ENCODE measurements around the gene PAGR1. TPM values are rescaled to one million over a fixed set of nuclear protein-coding genes. Genes with fewer than 3 reads are reported as not detected.
"Not testable (repeated sequence)": the region's sequence is repeated elsewhere in the genome, so short reads cannot be mapped to it uniquely, and the experiment has no call there.

The PAGR1 gene
- total RNA-seq, 1 donor from 2014 or later = 29.1 TPM

DNA sequence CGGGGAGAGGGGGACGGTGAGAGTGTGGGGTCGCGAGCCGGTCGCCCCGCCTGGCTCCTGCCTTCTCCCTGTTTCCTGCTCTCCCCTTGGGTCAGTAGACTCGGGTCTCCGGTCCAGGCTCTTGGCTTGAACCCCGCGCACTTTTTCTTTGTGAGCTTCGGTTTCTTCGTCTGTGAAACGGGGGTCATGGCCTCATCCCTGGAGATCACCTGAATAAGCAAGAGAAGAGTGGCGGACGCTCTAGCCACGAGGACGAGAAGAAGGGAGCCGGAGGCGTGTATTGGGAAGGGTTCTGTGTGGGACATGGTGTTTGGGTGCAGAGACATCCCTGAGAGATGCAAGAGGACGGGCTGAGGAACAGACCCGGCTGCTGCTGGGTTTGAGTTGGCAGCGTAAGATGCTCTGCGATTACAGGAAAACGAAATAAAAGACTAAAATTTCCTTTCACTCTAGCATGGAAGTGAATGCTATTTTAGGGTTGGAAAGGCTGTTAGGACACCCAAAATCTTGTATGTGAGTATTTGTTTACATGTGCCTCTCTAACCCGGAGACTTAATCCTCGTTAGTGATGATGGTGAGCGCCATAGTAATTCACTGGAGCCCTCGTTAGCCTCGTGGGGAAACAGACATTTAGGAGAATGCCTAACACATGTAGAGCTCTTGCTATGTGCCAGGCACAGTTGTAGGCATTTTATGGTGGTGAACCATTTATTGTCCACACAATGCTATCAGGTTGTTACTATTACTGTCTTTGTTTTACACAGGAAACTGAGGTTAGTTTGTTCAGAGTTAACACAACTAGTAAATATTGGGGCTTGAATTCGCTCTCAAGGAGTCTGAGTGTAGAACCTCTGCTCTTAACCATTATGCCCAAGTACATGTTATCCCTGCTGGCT is 24.8 kb upstream of the PAGR1 start:
- Mint-ChIP-seq H3K27ac (ENCODE audit: unreplicated experiment) (peak overlapping the region; percentile 97), H3K4me1 (ENCODE audit: unreplicated experiment) (peaks cover 28% of the 10 kb centered on the region)

DNA sequence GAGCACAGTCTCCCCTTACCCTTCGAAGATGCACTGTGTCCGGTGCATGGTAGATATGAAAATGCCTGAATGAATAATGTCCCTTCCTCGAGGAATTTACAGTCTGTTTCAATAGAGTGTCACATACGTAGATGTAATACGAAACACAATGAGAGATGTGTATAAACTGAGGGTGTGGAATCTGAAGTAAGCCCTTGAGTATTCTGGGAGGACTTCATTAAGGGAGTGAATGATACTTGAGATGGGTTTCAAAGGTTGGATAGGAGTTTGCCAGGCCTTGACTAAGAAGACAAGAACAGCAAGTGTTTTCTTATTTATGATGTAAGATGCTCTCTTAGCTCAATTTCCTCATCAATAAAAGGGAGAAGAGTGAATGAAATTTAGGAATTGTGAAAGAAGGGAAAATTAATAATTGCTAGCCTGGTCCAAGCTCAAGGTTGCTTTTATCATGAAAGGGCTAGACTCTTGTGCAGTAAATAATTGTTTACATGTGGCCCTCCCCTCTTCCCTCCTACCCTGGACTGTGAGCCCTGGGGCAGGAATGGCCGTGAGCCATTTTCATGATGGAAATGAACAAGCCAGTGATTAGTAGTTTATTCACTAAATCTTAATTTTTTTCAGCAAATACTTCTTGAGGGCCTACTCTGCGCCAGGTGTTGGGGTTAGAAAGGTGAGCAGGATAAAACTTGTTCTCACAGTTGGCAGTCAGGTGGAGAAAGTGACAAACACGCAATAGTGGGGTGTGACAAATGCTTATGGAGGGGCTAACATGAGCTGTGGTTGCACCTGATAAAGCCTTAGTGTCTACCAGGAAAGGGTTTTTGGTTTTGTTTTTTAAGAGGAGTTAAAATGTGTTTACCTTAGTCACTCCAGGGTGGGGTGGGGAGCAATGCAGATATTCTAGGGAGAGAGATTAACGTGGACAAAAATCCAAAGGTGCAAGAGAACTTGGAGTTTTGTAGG is 23.8 kb upstream of the PAGR1 start:
- no peak for DNase-seq (ENCODE audit: extremely low spot score, unreplicated experiment)
- Mint-ChIP-seq H3K9me3 (ENCODE audit: unreplicated experiment) (no peaks in the 10 kb centered on the region), H3K36me3 (ENCODE audit: unreplicated experiment) (peaks cover 4% of the 10 kb centered on the region), H3K27ac (ENCODE audit: unreplicated experiment) (peak overlapping the region; percentile 48), H3K27me3 (ENCODE audit: unreplicated experiment) (no peaks in the 10 kb centered on the region), H3K4me1 (ENCODE audit: unreplicated experiment) (peaks cover 28% of the 10 kb centered on the region), H3K4me3 (ENCODE audit: unreplicated experiment) (peak overlapping the region; percentile 100)
- TF ChIP-seq, protein P1, sequence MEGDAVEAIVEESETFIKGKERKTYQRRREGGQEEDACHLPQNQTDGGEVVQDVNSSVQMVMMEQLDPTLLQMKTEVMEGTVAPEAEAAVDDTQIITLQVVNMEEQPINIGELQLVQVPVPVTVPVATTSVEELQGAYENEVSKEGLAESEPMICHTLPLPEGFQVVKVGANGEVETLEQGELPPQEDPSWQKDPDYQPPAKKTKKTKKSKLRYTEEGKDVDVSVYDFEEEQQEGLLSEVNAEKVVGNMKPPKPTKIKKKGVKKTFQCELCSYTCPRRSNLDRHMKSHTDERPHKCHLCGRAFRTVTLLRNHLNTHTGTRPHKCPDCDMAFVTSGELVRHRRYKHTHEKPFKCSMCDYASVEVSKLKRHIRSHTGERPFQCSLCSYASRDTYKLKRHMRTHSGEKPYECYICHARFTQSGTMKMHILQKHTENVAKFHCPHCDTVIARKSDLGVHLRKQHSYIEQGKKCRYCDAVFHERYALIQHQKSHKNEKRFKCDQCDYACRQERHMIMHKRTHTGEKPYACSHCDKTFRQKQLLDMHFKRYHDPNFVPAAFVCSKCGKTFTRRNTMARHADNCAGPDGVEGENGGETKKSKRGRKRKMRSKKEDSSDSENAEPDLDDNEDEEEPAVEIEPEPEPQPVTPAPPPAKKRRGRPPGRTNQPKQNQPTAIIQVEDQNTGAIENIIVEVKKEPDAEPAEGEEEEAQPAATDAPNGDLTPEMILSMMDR (IDR thresholded peaks at IDR 0.05) = no peak

More for the DNA sequence above, 24.8 kb upstream of the PAGR1 start:
- no peaks in the 10 kb centered on the region for H3K36me3 Mint-ChIP-seq (ENCODE audit: unreplicated experiment)
- DNase-seq (ENCODE audit: extremely low spot score, unreplicated experiment) = no peak
- TF ChIP-seq, protein P1 (IDR thresholded peaks at IDR 0.05) = no peak
- H3K27me3 Mint-ChIP-seq (ENCODE audit: unreplicated experiment) = no peaks in the 10 kb centered on the region
- H3K4me3 Mint-ChIP-seq (ENCODE audit: unreplicated experiment) = peak overlapping the region; percentile 100
- no peaks in the 10 kb centered on the region for H3K9me3 Mint-ChIP-seq (ENCODE audit: unreplicated experiment)

DNA sequence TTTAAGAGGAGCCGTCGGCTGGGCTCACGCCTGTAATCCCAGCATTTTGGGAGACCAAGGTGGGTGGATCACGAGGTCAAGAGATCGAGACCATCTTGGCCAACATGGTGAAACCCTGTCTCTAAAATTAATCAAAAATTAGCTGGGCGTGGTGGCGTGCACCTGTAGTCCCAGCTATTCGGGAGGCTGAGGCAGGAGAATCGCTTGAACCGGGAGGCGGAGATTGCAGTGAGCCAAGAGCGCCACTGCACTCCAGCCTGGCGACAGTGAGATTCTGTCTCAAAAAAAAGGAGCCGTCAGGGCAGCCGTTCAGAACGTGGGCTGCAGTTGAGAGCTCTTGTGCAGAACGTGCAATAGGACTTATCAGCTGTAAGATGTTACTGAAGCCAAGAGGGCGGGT is 22.8 kb upstream of the PAGR1 start:
- H3K4me3 Mint-ChIP-seq (ENCODE audit: unreplicated experiment); H3K9me3 Mint-ChIP-seq (ENCODE audit: unreplicated experiment); DNase-seq (ENCODE audit: extremely low spot score, unreplicated experiment); H3K36me3 Mint-ChIP-seq (ENCODE audit: unreplicated experiment); H3K27me3 Mint-ChIP-seq (ENCODE audit: unreplicated experiment); H3K27ac Mint-ChIP-seq (ENCODE audit: unreplicated experiment): not testable (repeated sequence)
- H3K4me1 Mint-ChIP-seq (ENCODE audit: unreplicated experiment) = peaks cover 28% of the 10 kb centered on the region

DNA sequence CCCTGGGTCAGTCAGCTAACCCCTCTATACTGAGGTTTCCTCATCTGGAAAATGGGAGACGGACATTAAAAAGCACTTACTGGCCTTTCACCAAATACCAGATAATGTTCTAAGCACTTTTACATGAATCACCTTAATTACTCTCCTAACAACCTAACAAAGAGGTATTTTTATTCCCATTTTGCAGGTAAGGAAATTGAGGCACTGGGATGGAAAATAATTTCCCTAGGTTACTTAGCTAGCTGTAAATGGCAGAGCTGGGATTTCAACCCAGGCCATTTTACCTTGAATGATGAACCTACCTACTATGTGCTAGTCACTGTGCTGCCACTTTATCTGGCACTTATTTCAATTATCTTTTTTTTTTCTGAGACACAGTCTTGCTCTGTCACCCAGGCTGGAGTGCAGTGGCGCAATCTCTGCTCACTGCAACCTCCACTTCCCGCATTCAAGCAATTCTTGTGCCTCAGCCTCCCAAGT is 21.7 kb upstream of the PAGR1 start:
- H3K27me3 Mint-ChIP-seq (ENCODE audit: unreplicated experiment) = no peaks in the 10 kb centered on the region
- H3K9me3 Mint-ChIP-seq (ENCODE audit: unreplicated experiment) = no peaks in the 10 kb centered on the region
- DNase-seq (ENCODE audit: extremely low spot score, unreplicated experiment) = no peak
- H3K4me1 Mint-ChIP-seq (ENCODE audit: unreplicated experiment) = peaks cover 28% of the 10 kb centered on the region
- H3K27ac Mint-ChIP-seq (ENCODE audit: unreplicated experiment) = no peak overlapping the region
- TF ChIP-seq, protein P1 (IDR thresholded peaks at IDR 0.05) = no peak
- H3K4me3 Mint-ChIP-seq (ENCODE audit: unreplicated experiment) = no peak overlapping the region
- H3K36me3 Mint-ChIP-seq (ENCODE audit: unreplicated experiment) = peaks cover 5% of the 10 kb centered on the region

DNA sequence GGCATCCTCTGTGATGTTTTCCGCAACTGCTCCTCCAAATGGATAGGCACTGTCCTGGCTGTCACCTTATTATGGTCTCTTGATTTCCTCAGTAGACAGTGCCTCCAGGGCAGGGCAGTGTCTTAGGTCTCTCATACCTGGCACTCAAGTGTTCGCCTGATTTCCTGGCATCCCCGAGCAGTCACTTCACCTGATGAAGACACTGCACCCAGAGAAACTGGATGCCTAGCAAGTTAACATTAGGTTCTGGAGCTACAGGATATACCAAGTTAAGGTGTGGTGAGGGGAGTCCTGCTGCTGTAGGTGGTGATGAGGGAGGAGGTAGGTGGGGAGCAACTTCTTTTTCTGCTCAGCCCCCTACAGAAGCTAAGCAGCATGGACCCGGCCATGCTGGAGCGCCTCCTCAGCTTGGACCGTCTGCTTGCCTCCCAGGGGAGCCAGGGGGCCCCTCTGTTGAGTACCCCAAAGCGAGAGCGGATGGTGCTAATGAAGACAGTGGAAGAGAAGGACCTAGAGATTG is 13.5 kb upstream of the PAGR1 start:
- TF ChIP-seq, protein P1 (IDR thresholded peaks at IDR 0.05) = no peak
- Mint-ChIP-seq H3K4me1 (ENCODE audit: unreplicated experiment) (peaks cover 10% of the 10 kb centered on the region), H3K9me3 (ENCODE audit: unreplicated experiment) (no peaks in the 10 kb centered on the region), H3K4me3 (ENCODE audit: unreplicated experiment) (no peak overlapping the region), H3K27me3 (ENCODE audit: unreplicated experiment) (no peaks in the 10 kb centered on the region), H3K27ac (ENCODE audit: unreplicated experiment) (no peak overlapping the region), H3K36me3 (ENCODE audit: unreplicated experiment) (no peaks in the 10 kb centered on the region)
- no peak for DNase-seq (ENCODE audit: extremely low spot score, unreplicated experiment)

All from osteocyte (in vitro differentiated cells).